NB4 (cell line): ENCODE data around the gene MIEF1.

ENCODE experiments used
- DNase-seq: peaks from one replicate; pipeline ENCODE4 v3.0.0; 2010; ENCODE audit warnings: low read depth
- H3K4me3 ChIP-seq: one replicate; pipeline ENCODE4 v1.5.1; 2011; ENCODE audit warnings: mild to moderate bottlenecking, low read depth, low read length, moderate library complexity
- MYC ChIP-seq: IDR thresholded peaks from 2 replicates; pipeline ENCODE4 v1.6.1; 2011; ENCODE audit warnings: low read depth, low read length
- POLR2A ChIP-seq: IDR thresholded peaks from 2 replicates; pipeline ENCODE4 v1.6.1; 2011; ENCODE audit warnings: mild to moderate bottlenecking; ENCODE audit not compliant: insufficient read length; ENCODE audit errors: extremely low read depth
- TF ChIP-seq, protein P1 (sequence below): IDR thresholded peaks from one replicate; pipeline ENCODE4 v1.5.1; 2012; ENCODE audit warnings: low read depth, low read length
- TF ChIP-seq, protein P2 (sequence below): IDR thresholded peaks from 2 replicates; pipeline ENCODE4 v1.6.1; 2011; ENCODE audit warnings: low read depth, low read length

MIEF1 gene

DNA sequence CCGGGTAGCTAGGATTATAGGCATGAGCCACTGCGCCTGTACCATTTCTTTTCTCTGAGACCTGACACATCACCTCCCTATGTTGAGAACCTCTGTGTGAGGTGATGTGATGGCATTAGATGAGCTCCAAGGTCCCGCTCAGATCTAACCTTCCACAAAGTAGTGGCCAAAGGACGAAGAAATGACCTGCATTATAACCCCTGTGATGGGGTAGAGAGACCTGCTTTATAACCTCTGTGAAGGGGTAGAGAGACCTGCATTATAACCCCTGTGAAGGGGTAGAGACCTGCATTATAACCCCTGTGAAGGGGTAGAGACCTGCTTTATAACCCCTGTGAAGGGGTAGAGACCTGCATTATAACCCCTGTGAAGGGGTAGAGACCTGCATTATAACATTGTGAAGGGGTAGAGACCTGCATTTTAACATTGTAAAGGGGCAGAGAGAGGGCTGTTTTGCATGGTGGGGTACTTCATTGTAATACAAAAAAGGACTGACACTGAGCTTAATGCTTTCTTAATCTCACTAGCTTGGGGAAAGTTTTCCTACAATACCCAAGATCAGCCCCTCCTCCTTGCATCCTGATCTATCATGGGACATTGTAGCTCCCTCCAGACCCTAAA is 8.5 kb downstream of the MIEF1 start:
- H3K4me3 ChIP-seq = no peak overlapping the region
- TF ChIP-seq, protein P1, sequence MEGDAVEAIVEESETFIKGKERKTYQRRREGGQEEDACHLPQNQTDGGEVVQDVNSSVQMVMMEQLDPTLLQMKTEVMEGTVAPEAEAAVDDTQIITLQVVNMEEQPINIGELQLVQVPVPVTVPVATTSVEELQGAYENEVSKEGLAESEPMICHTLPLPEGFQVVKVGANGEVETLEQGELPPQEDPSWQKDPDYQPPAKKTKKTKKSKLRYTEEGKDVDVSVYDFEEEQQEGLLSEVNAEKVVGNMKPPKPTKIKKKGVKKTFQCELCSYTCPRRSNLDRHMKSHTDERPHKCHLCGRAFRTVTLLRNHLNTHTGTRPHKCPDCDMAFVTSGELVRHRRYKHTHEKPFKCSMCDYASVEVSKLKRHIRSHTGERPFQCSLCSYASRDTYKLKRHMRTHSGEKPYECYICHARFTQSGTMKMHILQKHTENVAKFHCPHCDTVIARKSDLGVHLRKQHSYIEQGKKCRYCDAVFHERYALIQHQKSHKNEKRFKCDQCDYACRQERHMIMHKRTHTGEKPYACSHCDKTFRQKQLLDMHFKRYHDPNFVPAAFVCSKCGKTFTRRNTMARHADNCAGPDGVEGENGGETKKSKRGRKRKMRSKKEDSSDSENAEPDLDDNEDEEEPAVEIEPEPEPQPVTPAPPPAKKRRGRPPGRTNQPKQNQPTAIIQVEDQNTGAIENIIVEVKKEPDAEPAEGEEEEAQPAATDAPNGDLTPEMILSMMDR = no peak
- TF ChIP-seq, protein P2, sequence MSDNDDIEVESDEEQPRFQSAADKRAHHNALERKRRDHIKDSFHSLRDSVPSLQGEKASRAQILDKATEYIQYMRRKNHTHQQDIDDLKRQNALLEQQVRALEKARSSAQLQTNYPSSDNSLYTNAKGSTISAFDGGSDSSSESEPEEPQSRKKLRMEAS = no peak
- TF ChIP-seq MYC (no peak), POLR2A (no peak)
- no peak for DNase-seq

DNA sequence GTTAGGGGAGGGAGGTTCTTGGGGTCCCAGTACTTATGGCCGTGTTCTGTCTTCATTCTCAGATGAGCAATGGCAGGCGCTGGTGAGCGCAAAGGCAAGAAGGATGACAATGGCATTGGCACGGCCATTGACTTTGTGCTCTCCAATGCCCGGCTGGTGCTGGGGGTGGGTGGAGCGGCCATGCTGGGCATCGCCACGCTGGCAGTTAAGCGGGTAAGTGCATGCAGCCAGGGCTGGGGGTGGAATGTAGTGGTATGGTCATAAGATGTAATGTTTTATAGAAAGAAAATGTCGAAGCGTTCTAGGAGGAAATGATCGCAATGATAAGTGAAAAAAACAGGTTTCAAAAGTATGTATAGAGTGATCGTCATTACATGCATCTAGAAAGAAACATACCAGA is 9.1 kb downstream of the MIEF1 start:
- DNase-seq = no peak
- H3K4me3 ChIP-seq = no peak overlapping the region
- TF ChIP-seq, protein P1 = no peak
- TF ChIP-seq POLR2A (no peak), MYC (no peak)
- TF ChIP-seq, protein P2 = no peak

DNA sequence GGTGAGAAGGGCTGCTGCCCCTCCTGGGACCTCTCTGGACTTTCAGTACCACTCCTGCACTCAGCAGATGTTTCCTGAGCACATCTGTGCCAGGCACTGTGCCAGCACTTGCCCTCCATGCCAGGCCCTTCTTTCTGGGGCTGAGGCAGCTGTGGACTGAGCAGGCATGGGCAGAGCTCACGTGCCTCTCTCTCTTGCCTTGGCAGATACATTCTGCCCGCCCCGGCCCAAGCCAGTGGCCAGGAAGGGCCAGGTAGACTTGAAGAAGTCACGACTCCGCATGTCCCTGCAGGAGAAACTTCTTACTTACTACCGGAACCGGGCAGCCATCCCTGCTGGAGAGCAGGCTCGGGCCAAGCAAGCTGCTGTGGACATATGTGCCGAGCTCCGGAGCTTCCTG is 9.9 kb downstream of the MIEF1 start:
- TF ChIP-seq MYC = no peak
- TF ChIP-seq, protein P1 = no peak
- TF ChIP-seq, protein P2 = no peak
- no peak for TF ChIP-seq POLR2A
- H3K4me3 ChIP-seq = no peak overlapping the region
- no peak for DNase-seq

DNA sequence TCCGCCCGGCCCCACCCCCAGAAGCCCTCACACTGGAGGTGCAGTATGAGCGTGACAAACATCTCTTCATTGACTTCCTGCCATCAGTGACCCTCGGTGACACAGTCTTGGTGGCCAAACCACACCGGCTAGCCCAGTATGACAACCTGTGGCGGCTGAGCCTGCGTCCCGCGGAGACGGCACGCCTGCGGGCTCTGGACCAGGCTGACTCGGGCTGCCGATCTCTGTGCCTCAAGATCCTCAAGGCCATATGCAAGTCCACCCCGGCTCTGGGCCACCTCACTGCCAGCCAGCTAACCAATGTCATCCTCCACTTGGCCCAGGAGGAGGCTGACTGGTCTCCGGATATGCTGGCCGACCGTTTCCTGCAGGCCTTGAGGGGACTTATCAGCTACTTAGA is 11.7 kb downstream of the MIEF1 start:
- TF ChIP-seq POLR2A (no peak), MYC (no peak)
- TF ChIP-seq, protein P1 = no peak
- TF ChIP-seq, protein P2 = no peak
- no peak overlapping the region for H3K4me3 ChIP-seq
- no peak for DNase-seq

GRCh38 chr22:39514373-39514973 is 12.4 kb downstream of the MIEF1 start:
- H3K4me3 ChIP-seq = no peak overlapping the region
- TF ChIP-seq, protein P1 = peak; percentile 74
- TF ChIP-seq, protein P2 = no peak
- DNase-seq = peak; percentile 59
